SK-N-MC (cell line): ENCODE data around the gene USB1.
A peak's percentile ranks its signal among the peaks of the same experiment; 100 is the strongest.
"Not testable (repeated sequence)": the region's sequence is repeated elsewhere in the genome, so short reads cannot be mapped to it uniquely, and the experiment has no call there.

Source experiments
- DNase-seq: peaks from one replicate; pipeline ENCODE4 v3.0.0-alpha.2; 2011; ENCODE audit warnings: low read depth, low spot score
- H3K27ac ChIP-seq: fragments of 200-600 bp; sonication (generic); 2 replicates; pipeline ENCODE4 v1.5.1; 2016; ENCODE audit warnings: mixed run types
- H3K36me3 ChIP-seq: fragments of 200-600 bp; sonication (generic); 2 replicates; pipeline ENCODE4 v1.6.1; 2017; ENCODE audit warnings: antibody characterized with exemption, low read length, mixed read lengths; ENCODE audit not compliant: insufficient read depth
- H3K4me3 ChIP-seq: fragments of 200-600 bp; sonication (generic); 2 replicates; pipeline ENCODE4 v1.5.1; 2016
- H3K9ac ChIP-seq: fragments of 200-600 bp; sonication (generic); 2 replicates; pipeline ENCODE4 v1.8.0; 2017; ENCODE audit warnings: mixed run types, mixed read lengths; ENCODE audit not compliant: insufficient read length
- H3K9me3 ChIP-seq: fragments of 200-600 bp; sonication (generic); 2 replicates; pipeline ENCODE4 v1.6.1; 2017; ENCODE audit warnings: low read depth, mild to moderate bottlenecking, antibody characterized with exemption, low read length, moderate library complexity, mixed read lengths
- EZH2 ChIP-seq: fragments of 200-600 bp; sonication (generic); IDR thresholded peaks from one replicate; pipeline ENCODE4 v1.6.1; 2017; ENCODE audit warnings: antibody characterized with exemption
- FOXP2 ChIP-seq: optimal IDR thresholded peaks from 2 replicates; pipeline ENCODE3; 2011; ENCODE audit warnings: mild to moderate bottlenecking, moderate library complexity; ENCODE audit not compliant: insufficient read depth; ENCODE audit errors: extremely low read length, control extremely low read depth
- POLR2AphosphoS5 ChIP-seq: IDR thresholded peaks from 2 replicates; pipeline ENCODE4 v1.6.1; 2012; ENCODE audit warnings: mild to moderate bottlenecking, low read depth, low read length, borderline replicate concordance

The USB1 gene

DNA sequence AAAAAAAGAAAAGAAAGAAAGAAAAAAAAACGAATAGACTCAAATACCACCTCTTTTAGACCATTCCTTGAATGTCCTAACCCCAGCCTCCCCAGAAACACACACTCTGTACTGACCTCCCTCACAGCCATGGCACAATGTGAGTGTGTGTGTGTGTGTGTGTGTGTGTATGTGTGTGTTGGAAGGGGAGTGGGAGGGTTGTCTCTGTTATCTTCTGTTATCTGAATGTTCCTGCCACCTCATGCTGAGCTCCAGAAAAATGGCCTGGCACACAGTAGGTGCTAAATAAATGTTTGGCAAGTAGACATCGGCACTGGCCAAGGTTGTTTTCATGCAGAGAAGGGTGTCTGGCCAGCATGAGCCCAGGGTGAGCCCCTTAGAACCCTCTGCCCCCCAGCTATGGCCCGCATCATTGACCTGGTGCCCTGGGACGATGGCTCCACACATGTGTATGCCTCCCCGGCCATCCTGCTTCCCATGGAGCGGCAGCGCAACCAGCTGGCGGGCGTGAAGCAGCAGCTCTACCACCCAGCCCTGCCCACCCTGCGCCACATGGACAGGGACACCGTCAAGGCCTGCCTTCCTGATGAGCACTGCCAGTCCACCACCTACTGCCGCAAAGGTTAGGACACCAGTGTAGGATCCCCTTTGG is 23.7 kb upstream of the USB1 start:
- no peak for TF ChIP-seq FOXP2
- no peak for DNase-seq
- Histone ChIP-seq H3K4me3 (no peak overlapping the region), H3K9ac (no peak overlapping the region), H3K36me3 (no peaks in the 10 kb centered on the region), H3K9me3 (no peaks in the 10 kb centered on the region), H3K27ac (no peak overlapping the region)

DNA sequence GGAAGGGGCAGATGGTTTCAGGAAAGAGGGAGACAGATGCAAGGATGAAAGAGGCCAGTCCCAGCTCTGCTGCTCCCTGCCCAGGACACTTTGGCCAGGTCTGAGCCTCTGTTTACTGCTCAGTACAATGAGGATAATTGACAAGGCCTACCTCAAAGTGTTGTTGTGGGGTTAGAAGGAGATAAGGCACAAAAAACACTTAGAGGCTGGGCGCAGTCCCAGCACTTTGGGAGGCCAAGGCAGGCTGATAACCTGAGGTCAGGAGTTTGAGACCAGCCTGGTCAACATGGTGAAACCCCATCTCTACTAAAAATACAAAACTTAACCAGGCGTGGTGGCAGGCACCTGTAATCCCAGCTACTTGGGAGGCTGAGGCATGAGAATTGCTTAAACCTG is 23.1 kb upstream of the USB1 start:
- H3K27ac ChIP-seq, DNase-seq, H3K4me3 ChIP-seq, H3K36me3 ChIP-seq, H3K9me3 ChIP-seq, H3K9ac ChIP-seq: not testable (repeated sequence)

DNA sequence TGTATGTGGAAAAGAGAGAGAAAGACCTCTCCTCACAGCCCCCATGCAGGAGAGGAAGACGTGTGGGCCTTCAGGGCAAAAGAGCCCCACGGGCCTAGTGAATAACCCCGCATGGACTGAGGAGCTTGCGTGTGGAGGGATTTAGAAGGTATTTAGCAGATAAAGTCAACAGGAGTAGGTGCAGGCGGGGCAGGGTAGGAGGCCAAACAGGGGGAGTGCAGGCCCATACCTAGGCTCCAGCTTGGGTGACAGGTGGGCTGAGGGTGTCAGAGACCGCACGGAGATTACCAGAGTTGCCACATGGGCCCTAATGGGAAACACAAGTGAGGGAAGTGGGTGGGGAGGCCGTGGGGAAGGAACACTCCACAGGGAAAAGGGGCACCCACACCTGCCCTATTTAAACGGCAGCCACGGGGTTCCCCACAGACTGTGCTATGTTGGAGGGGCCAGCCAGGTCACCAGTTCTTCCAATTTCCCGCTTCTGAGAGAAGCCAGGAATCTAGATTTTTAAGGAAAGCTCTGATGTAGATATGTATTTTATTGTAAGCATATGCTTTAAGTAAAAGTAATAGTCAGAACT is 22.1 kb upstream of the USB1 start:
- DNase-seq: no peak
- no peak overlapping the region for H3K27ac ChIP-seq
- H3K9ac ChIP-seq: no peak overlapping the region
- H3K9me3 ChIP-seq: no peaks in the 10 kb centered on the region
- no peak for TF ChIP-seq FOXP2
- no peak for TF ChIP-seq EZH2
- TF ChIP-seq POLR2AphosphoS5: no peak
- no peaks in the 10 kb centered on the region for H3K36me3 ChIP-seq
- H3K4me3 ChIP-seq: no peak overlapping the region

DNA sequence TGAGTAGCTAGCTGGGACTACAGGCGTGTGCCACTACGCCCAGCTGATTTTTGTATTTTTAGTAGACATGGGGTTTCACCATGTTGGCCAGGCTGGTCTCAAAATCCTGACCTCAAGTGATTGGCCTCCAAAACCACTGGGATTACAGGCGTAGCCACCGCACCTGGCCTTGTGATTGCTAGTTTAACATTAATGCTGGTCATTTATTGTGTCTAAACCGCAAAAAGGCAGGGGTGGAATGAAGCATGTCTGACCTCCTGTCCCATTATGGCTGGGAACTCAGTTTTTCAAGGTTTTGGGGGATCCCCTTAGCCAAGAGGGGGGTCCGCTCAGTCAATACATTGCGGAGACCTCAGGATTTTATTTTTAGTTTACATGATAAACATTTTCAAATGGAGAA is 19.6 kb upstream of the USB1 start:
- Histone ChIP-seq H3K36me3 (no peaks in the 10 kb centered on the region), H3K27ac (no peak overlapping the region), H3K9me3 (no peaks in the 10 kb centered on the region), H3K9ac (no peak overlapping the region), H3K4me3 (no peak overlapping the region)
- DNase-seq: no peak
- no peak for TF ChIP-seq FOXP2
- no peak for TF ChIP-seq POLR2AphosphoS5
- no peak for TF ChIP-seq EZH2

DNA sequence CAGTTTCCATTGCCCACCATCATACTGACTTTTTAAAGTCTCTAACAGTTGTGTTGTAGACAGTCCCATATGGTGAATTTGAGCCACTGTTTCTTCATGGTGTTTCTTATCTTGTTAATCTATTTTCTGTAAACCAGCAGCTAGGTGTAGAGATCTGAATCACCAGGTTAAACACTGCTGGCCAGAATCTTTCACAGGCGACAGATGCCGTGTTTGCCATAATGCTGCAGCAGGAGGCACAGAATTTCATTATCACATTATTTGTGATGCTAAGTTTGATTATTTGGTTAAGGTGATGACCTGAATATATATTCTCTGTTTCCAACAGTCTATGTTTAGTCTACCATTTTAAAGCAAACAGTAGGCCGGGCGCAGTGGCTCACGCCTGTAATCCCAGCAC is 18.8 kb upstream of the USB1 start:
- no peaks in the 10 kb centered on the region for H3K36me3 ChIP-seq
- no peaks in the 10 kb centered on the region for H3K9me3 ChIP-seq
- no peak overlapping the region for H3K9ac ChIP-seq
- H3K27ac ChIP-seq: no peak overlapping the region
- H3K4me3 ChIP-seq: no peak overlapping the region
- TF ChIP-seq EZH2: no peak
- TF ChIP-seq FOXP2: no peak
- no peak for TF ChIP-seq POLR2AphosphoS5
- DNase-seq: no peak

DNA sequence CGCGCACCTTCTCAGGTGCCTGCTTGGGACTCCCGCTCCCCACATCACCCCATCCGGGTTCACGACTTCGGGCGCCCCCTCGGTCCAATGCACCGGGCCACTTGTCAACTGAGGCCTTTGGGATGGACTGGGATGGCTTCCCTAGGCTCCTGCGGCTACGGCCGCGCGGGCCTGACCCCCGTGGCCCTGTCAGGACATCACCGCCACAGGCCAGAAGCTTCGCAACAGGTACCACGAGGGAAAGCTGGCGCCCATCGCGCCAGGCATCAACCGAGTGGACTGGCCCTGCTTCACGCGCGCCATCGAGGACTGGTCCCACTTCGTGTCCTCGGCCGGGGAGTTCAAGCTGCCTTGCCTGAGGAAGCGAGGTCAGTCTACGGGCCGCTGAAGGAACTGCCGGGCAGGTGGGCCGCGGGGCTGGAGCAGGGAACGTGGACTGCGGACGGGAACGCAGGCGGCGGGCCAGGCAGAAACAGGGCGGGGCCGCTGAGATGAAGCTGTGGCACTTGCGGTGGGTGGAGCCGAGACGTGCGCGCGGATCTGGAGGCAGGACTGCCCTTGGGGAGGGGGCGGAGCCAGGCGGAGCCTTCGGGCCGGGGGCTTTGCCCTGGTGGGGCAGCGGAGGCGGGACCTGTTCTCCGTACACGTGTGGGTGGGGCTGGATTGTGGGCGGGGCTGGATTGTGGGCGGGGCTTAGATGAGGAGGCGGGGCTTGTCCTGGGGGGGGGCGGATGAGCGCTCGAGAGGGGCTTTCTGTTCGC is 16.6 kb upstream of the USB1 start:
- H3K4me3 ChIP-seq: peak overlapping the region; percentile 71
- TF ChIP-seq FOXP2: no peak
- no peak for TF ChIP-seq EZH2
- TF ChIP-seq POLR2AphosphoS5: no peak

DNA sequence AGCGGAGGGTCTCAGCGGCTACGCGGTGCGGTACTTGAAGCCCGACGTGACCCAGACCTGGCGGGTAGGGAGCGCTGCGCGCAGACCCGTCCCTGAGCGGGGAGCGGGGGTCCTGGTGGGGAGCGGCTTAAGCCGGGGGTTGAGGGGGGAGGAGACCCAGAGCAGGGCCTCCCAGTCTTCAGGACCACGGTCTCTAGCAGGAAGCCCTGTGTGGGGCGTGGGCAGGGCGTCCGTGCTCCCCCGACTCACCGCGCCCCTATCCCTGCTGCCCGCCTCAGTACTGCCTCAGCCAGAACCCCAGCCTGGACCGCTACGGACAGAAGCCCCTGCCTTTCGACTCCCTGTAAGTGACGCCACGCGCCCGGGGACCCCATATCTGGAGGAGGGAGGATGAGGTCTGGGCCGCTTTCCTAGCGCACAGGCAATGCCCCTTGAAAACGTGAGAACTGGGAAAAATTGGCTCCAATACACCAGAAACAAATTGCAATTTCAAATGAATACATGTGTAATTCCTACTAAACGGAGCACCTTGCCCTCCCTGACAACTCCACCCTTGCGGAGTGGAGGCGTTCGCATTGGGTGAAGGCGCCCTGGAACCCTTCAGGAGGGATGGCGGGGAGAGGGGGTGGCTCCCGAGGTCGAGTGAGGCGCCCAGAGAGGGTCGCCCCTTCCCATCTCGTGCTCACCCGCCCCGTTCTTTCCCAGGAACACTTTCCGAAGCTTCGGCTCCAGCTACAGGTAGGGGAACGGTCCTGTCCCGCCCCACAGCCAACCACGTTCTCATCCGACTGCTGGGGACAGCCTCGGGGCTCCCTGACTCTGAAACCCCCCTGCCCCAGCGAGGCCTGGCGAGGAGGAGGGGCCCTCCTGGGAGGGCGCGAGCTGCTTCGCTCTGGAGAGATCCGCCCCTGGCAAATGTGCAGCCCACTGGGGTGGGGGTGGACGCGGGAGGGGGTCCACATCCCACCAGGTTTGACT is 15.7 kb upstream of the USB1 start:
- Histone ChIP-seq H3K36me3 (no peaks in the 10 kb centered on the region), H3K4me3 (peak overlapping the region; percentile 71), H3K27ac (no peak overlapping the region), H3K9ac (no peak overlapping the region), H3K9me3 (no peaks in the 10 kb centered on the region)
- no peak for TF ChIP-seq POLR2AphosphoS5
- DNase-seq: no peak

More for the DNA sequence above, 16.6 kb upstream of the USB1 start:
- Histone ChIP-seq H3K36me3 (no peaks in the 10 kb centered on the region), H3K9ac (peak overlapping the region; percentile 29), H3K9me3 (no peaks in the 10 kb centered on the region), H3K27ac (no peak overlapping the region)
- DNase-seq: peak; percentile 24

DNA sequence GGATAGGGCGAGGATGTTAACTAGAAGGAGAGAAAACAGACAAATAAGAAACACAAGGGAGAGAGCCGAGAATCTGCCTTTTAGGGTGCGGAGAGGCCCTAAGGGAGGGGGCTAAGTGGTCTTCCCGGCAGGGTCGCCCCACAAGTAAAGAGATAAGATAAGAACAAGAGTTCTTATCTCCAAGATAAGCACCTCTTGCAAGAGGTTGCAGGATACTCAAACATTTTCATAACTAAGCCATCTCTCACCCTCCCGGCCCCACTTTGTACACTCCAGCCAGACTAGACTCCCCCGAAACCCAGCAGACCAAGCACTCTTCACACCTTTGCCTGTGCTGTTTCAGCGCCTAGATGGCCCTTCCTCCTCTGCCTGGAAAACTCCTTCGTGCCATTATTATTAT is 15.0 kb upstream of the USB1 start:
- TF ChIP-seq EZH2 (no peak), FOXP2 (no peak)
- no peaks in the 10 kb centered on the region for H3K9me3 ChIP-seq
- no peak overlapping the region for H3K9ac ChIP-seq
- no peaks in the 10 kb centered on the region for H3K36me3 ChIP-seq
- no peak overlapping the region for H3K4me3 ChIP-seq
- H3K27ac ChIP-seq: no peak overlapping the region
- no peak for DNase-seq
